Measurements from ENCODE around the gene ERGIC1.
A peak's percentile ranks its signal among the peaks of the same experiment; 100 is the strongest.
"Not testable (repeated sequence)": the region's sequence is repeated elsewhere in the genome, so short reads cannot be mapped to it uniquely, and the experiment has no call there.

ERGIC1 gene

GRCh38 chr5:172833686-172834414 is at the start of gene ERGIC1:
TSS of gene ERGIC1 (plus strand) at chr5:172834251. CDS start at chr5:172834414, 163 bp downstream.
- peak; percentile 90 for DNase-seq (ENCODE audit: low read depth)

- DNase-seq (ENCODE audit: low read depth) = no peak
These were observed 48.5 kb upstream of the ERGIC1 start for GRCh38 chr5:172785429-172786088.

- DNase-seq (ENCODE audit: low read depth) = no peak
These were observed 47.2 kb upstream of the ERGIC1 start for GRCh38 chr5:172786736-172787462.

GRCh38 chr5:172787538-172787937 is 46.5 kb upstream of the ERGIC1 start:
- DNase-seq (ENCODE audit: low read depth) = not testable (repeated sequence)

GRCh38 chr5:172788771-172789686 is 45.0 kb upstream of the ERGIC1 start:
- peak; percentile 34 for DNase-seq (ENCODE audit: low read depth)

GRCh38 chr5:172789687-172790495 is 44.2 kb upstream of the ERGIC1 start:
- peak; percentile 50 for DNase-seq (ENCODE audit: low read depth)

- no peak for DNase-seq (ENCODE audit: low read depth)
These were observed 43.6 kb upstream of the ERGIC1 start for GRCh38 chr5:172790496-172790889.

- no peak for DNase-seq (ENCODE audit: low read depth)
These were observed 42.8 kb upstream of the ERGIC1 start for GRCh38 chr5:172791286-172791685.

GRCh38 chr5:172791726-172792445 is 42.2 kb upstream of the ERGIC1 start:
- peak; percentile 47 for DNase-seq (ENCODE audit: low read depth)

GRCh38 chr5:172792701-172793570 is 41.1 kb upstream of the ERGIC1 start:
- DNase-seq (ENCODE audit: low read depth) = peak; percentile 37

- peak; percentile 80 for DNase-seq (ENCODE audit: low read depth)
These were observed 40.2 kb upstream of the ERGIC1 start for GRCh38 chr5:172793577-172794488.

GRCh38 chr5:172795318-172795977 is 38.6 kb upstream of the ERGIC1 start:
- DNase-seq (ENCODE audit: low read depth) = peak; percentile 93

GRCh38 chr5:172796306-172796705 is 37.7 kb upstream of the ERGIC1 start:
- no peak for DNase-seq (ENCODE audit: low read depth)

- no peak for DNase-seq (ENCODE audit: low read depth)
These were observed 36.3 kb upstream of the ERGIC1 start for GRCh38 chr5:172797771-172798191.

- peak; percentile 95 for DNase-seq (ENCODE audit: low read depth)
These were observed 35.4 kb upstream of the ERGIC1 start for GRCh38 chr5:172798422-172799215.

- DNase-seq (ENCODE audit: low read depth) = no peak
These were observed 34.6 kb upstream of the ERGIC1 start for GRCh38 chr5:172799416-172799815.

- peak; percentile 99 for DNase-seq (ENCODE audit: low read depth)
These were observed 33.9 kb upstream of the ERGIC1 start for GRCh38 chr5:172800088-172800551.

Measured in ELR (cell line).